Activated gamma-delta T cell (primary cell): ENCODE data around the gene ARHGAP19.

Experiments
- DNase-seq: peaks from one replicate; lab custom pipeline; 2025; lab: John Stamatoyannopoulos, UW

ARHGAP19 gene

GRCh38 chr10:97229322-97230015, 63.0 kb downstream of the ARHGAP19 start:
- no peak for DNase-seq

GRCh38 chr10:97228775-97229157, 63.7 kb downstream of the ARHGAP19 start:
- DNase-seq: no peak

- no peak for DNase-seq
Measured at GRCh38 chr10:97228130-97228774, 64.2 kb downstream of the ARHGAP19 start.

- no peak for DNase-seq
Measured at GRCh38 chr10:97226398-97226797, 66.0 kb downstream of the ARHGAP19 start.

- no peak for DNase-seq
Measured at GRCh38 chr10:97224483-97225435, 67.7 kb downstream of the ARHGAP19 start.

- no peak for DNase-seq
Measured at GRCh38 chr10:97222326-97222961, 70.0 kb downstream of the ARHGAP19 start.

- DNase-seq: no peak
Measured at GRCh38 chr10:97220355-97220754, 72.1 kb downstream of the ARHGAP19 start.

- no peak for DNase-seq
Measured at GRCh38 chr10:97217299-97217698, 75.1 kb downstream of the ARHGAP19 start.

GRCh38 chr10:97215619-97216260, 76.7 kb downstream of the ARHGAP19 start:
- DNase-seq: no peak

GRCh38 chr10:97213431-97213830, 79.0 kb downstream of the ARHGAP19 start:
- no peak for DNase-seq

GRCh38 chr10:97211229-97211628, 81.2 kb downstream of the ARHGAP19 start:
- no peak for DNase-seq

- DNase-seq: no peak
Measured at GRCh38 chr10:97210543-97210960, 81.9 kb downstream of the ARHGAP19 start.

GRCh38 chr10:97207756-97208346, 84.6 kb downstream of the ARHGAP19 start:
- DNase-seq: no peak

- no peak for DNase-seq
Measured at GRCh38 chr10:97207131-97207530, 85.3 kb downstream of the ARHGAP19 start.

GRCh38 chr10:97204826-97205679, 87.4 kb downstream of the ARHGAP19 start:
- no peak for DNase-seq

GRCh38 chr10:97203220-97203619, 89.2 kb downstream of the ARHGAP19 start:
- DNase-seq: no peak

GRCh38 chr10:97200616-97201015, 91.8 kb downstream of the ARHGAP19 start:
- no peak for DNase-seq

GRCh38 chr10:97199152-97199551, 93.3 kb downstream of the ARHGAP19 start:
- DNase-seq: no peak

- no peak for DNase-seq
Measured at GRCh38 chr10:97197030-97197500, 95.4 kb downstream of the ARHGAP19 start.
